Measurements from ENCODE around the gene CKB.

Gene CKB

GRCh38 chr14:103544388-103545218, 22.0 kb upstream of the CKB start:
- H3K4me3 ChIP-seq (ENCODE audit: low read depth, low read length), result no peak overlapping the region
- DNase-seq (ENCODE audit: low read depth), result no peak
- TF ChIP-seq CTCF (conservative IDR thresholded peaks at IDR 0.05; ENCODE audit: low read depth, low read length), result no peak

- TF ChIP-seq CTCF (conservative IDR thresholded peaks at IDR 0.05; ENCODE audit: low read depth, low read length), result no peak
- DNase-seq (ENCODE audit: low read depth), result no peak
- no peak overlapping the region for H3K4me3 ChIP-seq (ENCODE audit: low read depth, low read length)
Observed at GRCh38 chr14:103543721-103544387, 21.2 kb upstream of the CKB start.

GRCh38 chr14:103543140-103543539, 20.5 kb upstream of the CKB start:
- no peak for DNase-seq (ENCODE audit: low read depth)
- no peak overlapping the region for H3K4me3 ChIP-seq (ENCODE audit: low read depth, low read length)
- TF ChIP-seq CTCF (conservative IDR thresholded peaks at IDR 0.05; ENCODE audit: low read depth, low read length), result no peak

GRCh38 chr14:103542605-103543088, 20.0 kb upstream of the CKB start:
- H3K4me3 ChIP-seq (ENCODE audit: low read depth, low read length), result no peak overlapping the region

GRCh38 chr14:103541709-103542604, 19.3 kb upstream of the CKB start:
- no peak overlapping the region for H3K4me3 ChIP-seq (ENCODE audit: low read depth, low read length)

More at GRCh38 chr14:103542605-103543088, 20.0 kb upstream of the CKB start:
- no peak for TF ChIP-seq CTCF (conservative IDR thresholded peaks at IDR 0.05; ENCODE audit: low read depth, low read length)
- no peak for DNase-seq (ENCODE audit: low read depth)

More at GRCh38 chr14:103541709-103542604, 19.3 kb upstream of the CKB start:
- no peak for TF ChIP-seq CTCF (conservative IDR thresholded peaks at IDR 0.05; ENCODE audit: low read depth, low read length)
- no peak for DNase-seq (ENCODE audit: low read depth)

Measured in choroid plexus epithelial cell (primary cell).